Glomerular visceral epithelial cell (primary cell): ENCODE data around the gene PRR11.
"Not testable (repeated sequence)": the region's sequence is repeated elsewhere in the genome, so short reads cannot be mapped to it uniquely, and the experiment has no call there.

Experiments used
- DNase-seq: peaks from one replicate; pipeline ENCODE4 v3.0.0-alpha.2; 2016; ENCODE audit errors: extremely low spot score

PRR11 gene

GRCh38 chr17:59155439-59156177, at the start of gene PRR11:
Gene PRR11, plus strand, starts transcription at chr17:59155746. Its CDS starts 14,007 bp downstream, at chr17:59169753.
- DNase-seq, result peak; percentile 100

GRCh38 chr17:59105852-59106462, 49.6 kb upstream of the PRR11 start:
- peak; percentile 74 for DNase-seq

- peak; percentile 99 for DNase-seq
Measured at GRCh38 chr17:59106463-59107305, 48.9 kb upstream of the PRR11 start, which contains the start of gene TRIM37. Gene TRIM37, minus strand, starts transcription at chr17:59106880. Its CDS starts 419 bp downstream, at chr17:59106461.

GRCh38 chr17:59107306-59107670, 48.3 kb upstream of the PRR11 start:
- DNase-seq, result no peak

DNA sequence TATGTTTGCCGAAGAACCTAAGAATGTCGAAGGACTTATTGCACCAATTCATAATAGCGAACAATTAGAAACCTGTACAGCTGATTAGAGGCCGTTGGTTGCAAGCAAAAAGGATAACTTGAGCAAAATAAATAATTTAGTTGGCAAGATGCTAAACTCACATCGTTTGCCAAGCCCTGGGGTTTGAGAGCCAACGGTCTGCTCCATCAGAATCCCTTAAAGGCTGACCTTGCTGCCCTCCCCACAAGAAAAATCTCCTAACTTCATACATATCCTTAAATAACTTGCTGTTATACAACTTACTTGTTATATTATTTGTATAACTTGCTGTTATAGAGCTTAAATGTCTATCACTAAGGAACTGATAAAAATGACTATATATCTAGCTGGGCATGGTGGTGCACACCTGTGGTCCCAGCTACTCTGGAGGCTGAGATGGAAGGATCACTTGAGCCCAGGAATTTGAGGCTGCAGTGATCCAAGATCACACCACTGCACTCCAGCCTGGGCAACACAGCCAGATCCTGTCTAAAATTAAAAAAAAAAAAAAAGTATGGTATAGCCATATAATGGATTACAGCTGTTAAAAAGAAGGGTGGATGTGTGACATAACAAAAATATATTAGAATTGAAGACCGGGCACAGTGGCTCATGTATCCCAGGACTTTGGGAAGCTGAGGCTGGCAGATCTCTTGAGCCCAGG, 47.0 kb upstream of the PRR11 start:
- DNase-seq, result no peak

- DNase-seq, result no peak
Measured at GRCh38 chr17:59110973-59111372, 44.6 kb upstream of the PRR11 start.

DNA sequence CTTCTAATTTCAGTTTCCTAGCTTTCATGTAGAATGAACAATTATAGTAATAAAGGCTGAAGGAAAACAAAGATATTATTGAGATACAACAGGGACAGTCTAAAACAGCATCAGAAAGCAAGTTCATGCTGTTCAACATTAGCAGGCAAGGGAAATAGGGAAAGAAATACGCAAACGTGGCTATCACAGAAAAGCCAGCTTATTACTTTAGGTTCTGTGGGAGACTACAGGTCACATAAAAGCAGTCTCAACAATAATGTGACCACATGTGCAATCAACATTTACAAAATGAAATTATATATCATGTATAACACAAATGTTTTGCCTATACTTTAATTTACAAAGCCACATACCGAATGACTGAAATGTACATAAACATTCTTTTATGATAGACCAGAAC, 44.0 kb upstream of the PRR11 start:
- no peak for DNase-seq

- no peak for DNase-seq
Measured at GRCh38 chr17:59115474-59115873, 40.1 kb upstream of the PRR11 start.

DNA sequence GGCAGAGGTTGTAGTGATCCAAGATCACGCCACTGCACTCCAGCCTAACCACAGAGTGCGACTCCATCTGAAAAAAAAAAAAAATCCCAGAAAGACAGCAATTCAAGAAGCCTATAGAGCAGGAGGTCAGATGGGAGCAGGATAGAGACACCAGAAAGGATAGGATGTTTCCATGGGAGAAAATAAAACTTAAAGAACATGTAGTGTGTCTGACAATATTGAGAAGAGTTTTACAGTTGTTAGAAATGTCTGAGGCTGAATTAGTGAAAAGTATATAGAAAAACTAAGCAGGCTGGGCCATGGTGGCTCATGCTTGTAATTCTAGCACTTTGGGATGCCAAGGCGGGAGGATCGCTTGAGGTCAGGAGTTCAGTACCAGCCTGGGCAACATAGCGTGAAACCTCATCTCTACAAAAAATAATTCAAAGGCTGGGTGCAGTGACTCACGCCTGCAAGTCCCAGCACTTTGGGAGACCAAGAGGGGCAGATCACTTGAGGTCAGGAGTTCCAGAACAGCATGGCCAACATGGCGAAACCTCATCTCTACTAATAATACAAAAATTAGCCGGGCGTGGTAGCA, 33.6 kb upstream of the PRR11 start:
- peak; percentile 97 for DNase-seq

GRCh38 chr17:59124665-59125064, 30.9 kb upstream of the PRR11 start:
- no peak for DNase-seq

DNA sequence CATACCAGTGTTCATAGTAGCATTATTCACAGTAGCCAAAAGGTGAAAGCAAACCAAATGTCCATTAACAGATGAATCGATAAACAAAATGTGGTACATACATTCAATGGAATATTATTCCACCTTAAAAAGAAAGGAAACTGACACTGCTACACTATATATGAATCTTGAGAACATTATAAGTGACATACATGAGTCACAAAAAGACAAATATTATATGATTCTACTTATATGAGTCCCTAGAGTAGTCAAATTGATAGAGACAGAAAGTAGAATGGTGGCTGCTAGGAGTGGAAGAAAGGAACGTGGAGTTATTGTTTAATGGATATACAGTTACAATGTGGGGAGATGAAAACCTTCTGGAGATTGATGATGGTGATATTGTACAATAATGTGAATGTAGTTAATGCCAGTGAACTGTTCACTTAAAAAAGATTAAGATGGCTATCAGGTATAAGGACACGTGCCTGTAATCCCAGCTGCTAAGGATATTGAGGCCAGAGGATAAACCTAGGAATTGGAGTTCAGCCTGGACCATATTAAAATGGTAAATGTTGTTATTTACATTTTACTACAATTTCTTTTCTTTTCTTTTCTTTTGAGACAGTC, 28.6 kb upstream of the PRR11 start:
- no peak for DNase-seq

GRCh38 chr17:59129814-59130213, 25.7 kb upstream of the PRR11 start:
- DNase-seq, result no peak

- no peak for DNase-seq
Measured at GRCh38 chr17:59131131-59131530, 24.4 kb upstream of the PRR11 start.

GRCh38 chr17:59138339-59138738, 17.2 kb upstream of the PRR11 start:
- DNase-seq, result not testable (repeated sequence)

- no peak for DNase-seq
Measured at GRCh38 chr17:59139939-59140338, 15.6 kb upstream of the PRR11 start.

DNA sequence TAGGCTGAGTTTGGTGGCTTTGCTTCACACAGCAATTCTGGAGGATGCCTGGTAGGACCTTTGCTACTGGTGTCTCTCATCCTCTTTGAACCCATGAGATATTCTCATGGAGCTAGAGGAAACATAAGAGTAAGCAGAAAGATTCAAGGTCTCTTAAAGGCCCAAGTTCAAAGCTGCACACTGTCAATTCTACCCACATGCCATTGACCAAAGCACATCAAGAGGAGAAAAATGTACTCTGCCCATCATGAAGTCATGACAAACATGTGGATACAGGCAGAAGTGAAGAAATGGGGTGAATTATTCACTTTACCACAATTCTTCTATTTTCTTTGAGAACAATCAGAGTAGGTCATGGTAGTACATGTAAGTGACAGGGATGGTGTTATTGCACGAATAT, 13.7 kb upstream of the PRR11 start:
- no peak for DNase-seq

- no peak for DNase-seq
Measured at GRCh38 chr17:59145571-59146096, 9.9 kb upstream of the PRR11 start.

DNA sequence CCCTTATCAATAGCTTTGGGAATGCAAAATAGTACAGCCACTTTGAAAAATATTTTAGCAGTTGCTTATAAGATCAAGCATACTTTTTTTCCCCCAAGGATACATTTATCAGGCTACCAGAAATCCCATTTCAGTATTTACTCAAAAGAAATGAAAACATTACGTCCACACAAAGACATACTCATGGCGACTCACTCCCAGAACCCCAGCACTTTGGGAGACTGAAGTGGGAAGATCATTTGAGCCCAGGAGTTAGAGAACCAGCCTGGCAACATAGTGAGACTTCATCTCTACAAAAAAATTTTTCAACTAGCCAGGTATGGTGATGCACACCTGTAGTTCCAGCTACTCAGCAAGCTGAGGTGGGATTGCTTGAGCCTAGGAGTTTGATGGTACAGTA, 6.5 kb upstream of the PRR11 start:
- DNase-seq, result peak; percentile 49

- peak; percentile 80 for DNase-seq
Measured at GRCh38 chr17:59149841-59150511, 5.6 kb upstream of the PRR11 start.

DNA sequence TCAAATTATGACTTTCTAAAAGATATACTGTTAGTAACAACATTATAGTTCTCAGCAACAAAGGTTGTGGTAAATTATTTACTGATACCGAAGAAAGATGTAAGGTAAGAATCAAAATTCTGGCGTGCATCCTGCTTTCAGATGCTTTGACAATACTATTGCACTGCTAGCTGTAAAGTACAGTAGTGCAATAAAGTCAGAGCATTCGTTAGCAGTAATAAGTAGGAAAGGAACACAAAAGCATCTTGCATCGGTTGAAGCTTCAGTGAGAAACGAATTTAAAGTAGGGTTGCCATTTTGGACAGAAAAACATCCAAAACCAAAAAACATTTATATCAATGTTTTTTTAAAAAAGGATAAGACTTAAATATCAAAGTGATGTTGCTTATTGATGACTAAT, 4.5 kb upstream of the PRR11 start:
- no peak for DNase-seq
